Measurements from ENCODE around the gene SAFB. TPM values are rescaled to one million over a fixed set of nuclear protein-coding genes. Genes with fewer than 3 reads are reported as not detected.

The SAFB gene
- polyA plus RNA-seq, 3 donors, result 34.3 to 49.7 (median 46.9) TPM

DNA sequence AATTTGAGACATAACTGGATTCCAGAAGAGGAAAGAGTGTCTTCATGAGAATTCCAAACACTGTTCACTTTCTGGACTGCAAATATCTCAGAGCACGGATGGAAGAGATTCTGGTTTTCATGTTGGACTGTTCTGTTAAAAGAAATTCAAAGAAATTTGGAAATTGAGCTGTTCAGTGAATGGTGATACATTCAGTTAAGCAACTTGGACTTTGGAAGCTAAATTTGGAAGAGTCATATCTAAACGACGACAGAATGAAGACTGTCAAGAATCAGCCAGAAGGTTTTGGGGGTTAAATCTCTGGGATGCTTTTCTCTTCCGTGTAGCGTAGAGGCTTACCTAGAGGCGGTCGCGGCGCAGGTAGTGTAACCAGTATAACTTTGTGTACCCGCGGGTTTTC lies 25.6 kb downstream of the SAFB start:
- WGBS, 3 donors, result 90 to 94% (median 93%) methylated on average over 9 to 11 of the region's 11 CpGs
- no peak overlapping the region for H3K27ac ChIP-seq (ENCODE audit: low read depth, low read length)

DNA sequence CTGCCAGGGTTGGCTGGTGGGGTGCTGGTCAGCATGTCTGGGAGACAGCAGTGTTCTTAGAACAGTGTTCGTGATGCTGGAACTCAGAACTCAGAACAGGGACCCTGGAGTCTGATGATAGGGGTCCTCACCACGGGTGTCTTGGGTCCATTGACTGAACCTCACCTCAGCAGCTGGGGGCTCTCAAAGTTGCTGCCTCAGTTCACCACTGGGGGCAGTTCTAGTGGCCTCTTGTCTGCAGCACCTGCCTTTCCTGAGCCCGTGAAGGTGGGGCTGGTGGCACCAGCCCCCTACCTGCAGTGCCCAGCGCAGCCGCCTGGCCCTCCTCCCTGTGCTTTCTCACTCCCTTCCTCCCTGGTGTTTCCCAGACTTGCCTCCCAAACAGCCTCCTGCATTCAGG lies 28.5 kb downstream of the SAFB start:
- 94 to 97% (median 95%) methylated on average over 5 of the region's 5 CpGs for WGBS, 3 donors
- H3K27ac ChIP-seq (ENCODE audit: low read depth, low read length), result no peak overlapping the region

DNA sequence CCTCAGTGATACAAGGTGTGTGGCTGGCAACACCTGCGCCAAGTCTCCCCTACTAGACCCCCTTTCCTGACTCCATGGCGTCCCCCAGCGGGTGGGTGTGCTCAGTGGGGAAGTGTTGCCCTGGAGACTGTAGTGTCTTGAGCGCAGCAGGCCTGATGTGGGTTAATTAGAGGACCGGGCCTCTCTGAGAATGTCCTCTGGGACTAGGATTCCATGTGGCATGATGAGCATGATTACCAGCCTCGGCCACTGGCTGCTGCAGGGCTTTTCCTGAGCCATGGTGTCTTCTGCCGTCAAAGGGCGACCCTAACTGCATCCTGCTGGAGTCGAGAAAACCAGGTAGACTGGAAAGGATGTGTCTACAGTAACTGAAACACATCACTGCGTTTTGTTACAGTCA lies 29.4 kb downstream of the SAFB start:
- H3K27ac ChIP-seq (ENCODE audit: low read depth, low read length), result no peak overlapping the region
- 87 to 91% (median 90%) methylated on average over 10 of the region's 10 CpGs for WGBS, 3 donors

DNA sequence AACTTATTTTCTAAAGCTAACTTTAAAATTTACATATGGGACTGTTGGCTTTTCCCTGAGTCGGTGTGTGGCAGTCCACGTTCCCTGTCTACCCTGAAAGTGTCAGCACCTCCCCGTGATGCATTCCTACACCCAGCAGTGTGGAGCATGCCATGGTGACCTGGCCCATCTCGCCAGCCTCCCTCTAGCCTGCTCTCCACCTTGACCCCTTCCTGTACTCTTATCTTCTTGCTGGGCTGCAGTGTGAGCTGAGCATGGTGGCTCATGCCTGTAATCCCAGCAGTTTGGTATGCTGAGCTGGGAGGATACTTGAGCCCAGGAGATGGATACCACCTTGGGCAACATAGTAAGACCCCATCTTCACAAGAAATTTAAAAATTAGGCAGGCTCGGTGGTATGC lies 32.0 kb downstream of the SAFB start:
- WGBS, 3 donors, result 82 to 96% (median 94%) methylated on average over 5 of the region's 5 CpGs
- H3K27ac ChIP-seq (ENCODE audit: low read depth, low read length), result no peak overlapping the region

DNA sequence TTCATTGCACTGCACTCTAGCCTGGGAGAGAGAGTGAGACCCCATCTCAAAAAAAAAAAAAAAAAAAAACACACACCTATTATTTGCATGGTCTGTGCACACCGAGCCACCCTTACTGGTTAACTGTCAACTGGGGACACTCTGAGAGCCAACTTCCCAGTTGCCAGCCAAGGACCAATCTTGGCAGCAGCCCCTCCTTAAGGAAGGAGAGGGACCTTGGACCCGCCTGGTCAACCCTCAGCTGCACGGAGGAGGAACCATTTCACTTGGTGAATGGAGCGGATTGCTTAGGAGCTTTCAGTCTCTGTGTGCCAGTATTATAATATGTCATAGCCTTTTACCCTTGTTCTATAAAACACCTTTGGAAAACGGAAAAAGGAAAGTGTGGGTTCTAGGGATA lies 32.5 kb downstream of the SAFB start:
- no peak overlapping the region for H3K27ac ChIP-seq (ENCODE audit: low read depth, low read length)
- WGBS, 3 donors, result 46 to 81% (median 73%) methylated on average over 5 of the region's 5 CpGs

DNA sequence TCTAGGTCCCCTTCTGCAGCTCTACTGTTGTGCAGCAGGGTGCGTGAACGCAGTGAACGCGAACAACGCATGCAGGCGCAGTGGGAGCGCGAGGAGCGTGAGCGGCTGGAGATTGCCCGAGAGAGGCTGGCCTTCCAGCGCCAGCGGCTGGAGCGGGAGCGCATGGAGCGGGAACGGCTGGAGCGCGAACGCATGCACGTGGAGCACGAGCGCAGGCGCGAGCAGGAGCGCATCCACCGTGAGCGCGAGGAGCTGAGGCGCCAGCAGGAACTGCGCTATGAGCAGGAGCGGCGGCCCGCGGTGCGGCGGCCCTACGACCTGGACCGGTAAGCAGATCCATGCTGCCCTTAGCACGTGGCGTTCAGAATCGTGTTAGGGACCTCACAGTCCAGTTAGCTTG lies 38.6 kb downstream of the SAFB start:
- no peak overlapping the region for H3K27ac ChIP-seq (ENCODE audit: low read depth, low read length)

DNA sequence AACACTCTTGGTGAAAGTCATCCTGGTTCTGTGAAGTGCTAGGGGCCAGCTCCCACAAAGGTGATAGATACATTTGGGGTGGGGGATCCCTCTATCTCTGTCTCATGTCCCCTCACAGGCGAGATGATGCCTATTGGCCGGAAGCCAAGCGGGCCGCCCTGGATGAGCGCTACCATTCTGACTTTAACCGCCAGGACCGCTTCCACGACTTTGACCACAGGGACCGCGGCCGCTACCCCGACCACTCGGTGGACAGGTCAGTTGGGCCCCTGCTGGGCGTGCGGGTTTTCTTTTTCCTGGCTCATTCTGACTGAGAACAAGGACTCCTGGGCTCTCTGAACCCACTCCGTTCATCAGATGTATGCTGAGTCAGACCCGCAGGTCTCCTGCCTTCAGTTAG lies 41.0 kb downstream of the SAFB start:
- 94 to 97% (median 94%) methylated on average over 15 to 17 of the region's 17 CpGs for WGBS, 3 donors
- H3K27ac ChIP-seq (ENCODE audit: low read depth, low read length), result no peak overlapping the region

More for the DNA sequence above, 38.6 kb downstream of the SAFB start:
- WGBS, 3 donors, result 97 to 99% (median 98%) methylated on average over 42 of the region's 42 CpGs

DNA sequence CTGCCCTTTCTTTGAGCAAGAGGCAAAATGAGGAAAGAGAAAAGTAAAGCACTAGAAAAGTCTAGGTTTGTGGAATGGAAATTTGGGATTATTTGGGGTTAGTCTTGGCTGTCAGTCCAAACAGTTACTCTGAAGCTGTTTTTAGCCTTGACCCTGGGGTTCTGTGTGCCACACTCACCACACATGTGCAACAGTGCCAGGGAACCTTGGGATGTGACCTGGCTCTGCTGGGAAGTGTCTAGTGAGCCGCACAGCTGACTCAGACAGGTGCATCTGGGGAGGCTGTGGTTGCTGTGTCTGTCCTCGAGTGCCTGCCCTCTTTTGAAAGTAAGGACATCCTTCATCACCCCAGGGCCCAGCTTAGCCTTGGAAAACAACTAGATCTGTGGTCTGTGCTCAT lies 41.6 kb downstream of the SAFB start:
- no peak overlapping the region for H3K27ac ChIP-seq (ENCODE audit: low read depth, low read length)
- 89 to 95% (median 92%) methylated on average over 2 of the region's 2 CpGs for WGBS, 3 donors

DNA sequence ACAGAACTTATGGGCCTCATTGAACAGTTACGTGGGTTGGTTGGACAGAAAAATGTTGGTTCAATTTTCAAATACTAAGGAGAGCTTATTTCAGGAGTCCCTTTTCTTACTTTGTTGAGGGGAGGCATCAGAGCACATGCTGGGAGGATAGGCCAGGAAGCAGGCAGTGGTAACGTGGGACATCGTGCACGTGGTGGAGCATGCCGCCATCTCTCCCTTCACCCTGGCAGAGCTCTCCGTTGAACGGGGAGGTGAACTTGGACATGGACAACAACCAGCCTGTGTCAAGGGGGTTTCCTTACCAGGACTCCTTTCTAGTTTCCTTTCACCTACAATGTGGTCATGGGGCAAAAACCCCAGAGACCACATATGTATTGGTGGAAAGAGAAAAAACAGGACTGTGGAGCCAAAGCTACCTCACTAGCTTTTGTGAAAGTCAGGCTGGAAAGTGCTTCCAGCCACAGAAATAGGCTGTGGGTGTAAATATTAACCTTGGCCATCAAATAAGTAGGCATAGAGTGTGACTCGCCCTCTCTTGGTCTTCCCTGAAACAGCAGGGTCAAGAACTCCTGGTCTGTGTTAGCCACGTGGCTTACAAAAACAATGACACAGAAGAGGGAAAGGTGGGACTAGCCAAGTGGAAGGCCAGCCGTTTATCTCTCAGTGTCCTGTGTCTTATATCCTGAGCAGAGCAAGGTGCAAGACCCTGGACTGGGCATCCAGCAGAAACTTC lies 43.1 kb downstream of the SAFB start:
- WGBS, 3 donors, result 66 to 82% (median 82%) methylated on average over 10 of the region's 10 CpGs
- no peak overlapping the region for H3K27ac ChIP-seq (ENCODE audit: low read depth, low read length)

DNA sequence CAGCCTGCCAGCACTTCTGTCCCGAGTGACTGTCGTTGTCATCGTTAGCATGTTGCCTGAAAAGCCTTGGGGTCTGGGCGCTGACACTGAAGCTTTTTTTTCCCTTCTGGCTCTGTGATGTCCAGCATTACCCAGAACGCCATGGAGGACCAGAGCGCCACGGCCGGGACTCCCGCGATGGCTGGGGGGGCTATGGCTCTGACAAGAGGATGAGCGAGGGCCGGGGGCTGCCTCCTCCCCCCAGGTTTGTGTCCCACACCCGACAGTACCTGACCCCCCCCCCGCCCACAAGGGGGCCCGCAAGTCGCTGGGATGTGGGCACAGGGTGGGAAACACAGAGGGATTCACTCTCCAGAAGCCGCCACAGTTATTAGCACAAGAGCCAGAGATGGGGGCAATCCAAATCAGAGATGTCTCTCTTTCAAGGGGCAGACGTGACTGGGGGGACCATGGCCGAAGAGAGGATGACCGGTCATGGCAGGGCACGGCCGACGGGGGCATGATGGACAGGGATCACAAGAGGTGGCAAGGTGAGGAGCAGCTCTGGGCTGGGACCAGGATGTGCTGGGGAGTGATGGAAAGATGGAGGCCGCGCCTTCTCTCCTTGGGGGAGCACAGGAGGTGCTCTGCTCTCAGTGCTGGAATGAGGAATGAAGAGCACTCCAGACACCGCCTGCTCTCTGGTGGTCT lies 44.2 kb downstream of the SAFB start:
- H3K27ac ChIP-seq (ENCODE audit: low read depth, low read length), result no peak overlapping the region

DNA sequence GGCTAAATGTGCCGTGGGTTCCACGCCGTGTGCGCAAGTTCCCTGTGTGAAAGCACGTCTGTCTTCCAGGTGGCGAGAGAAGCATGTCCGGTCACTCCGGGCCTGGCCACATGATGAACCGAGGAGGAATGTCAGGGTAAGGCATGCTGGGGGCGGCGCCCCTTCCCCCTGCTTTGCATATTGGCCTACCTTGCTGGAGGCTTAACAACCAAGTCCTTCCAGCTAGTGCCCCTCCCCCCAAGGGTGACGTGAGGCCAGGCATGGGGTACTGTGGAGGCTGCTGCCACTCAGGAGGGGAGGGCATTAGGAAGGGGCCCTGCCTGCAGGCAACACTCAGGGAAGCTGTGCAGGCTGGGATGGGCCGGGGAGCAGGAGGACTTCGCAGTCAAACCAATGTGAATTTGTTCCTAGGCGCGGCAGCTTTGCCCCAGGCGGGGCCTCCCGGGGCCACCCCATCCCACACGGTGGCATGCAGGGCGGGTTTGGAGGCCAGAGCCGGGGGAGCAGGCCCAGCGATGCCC lies 44.9 kb downstream of the SAFB start:
- H3K27ac ChIP-seq (ENCODE audit: low read depth, low read length), result no peak overlapping the region
- WGBS, 3 donors, result 85 to 90% (median 88%) methylated on average over 22 of the region's 22 CpGs

More for the DNA sequence above, 44.2 kb downstream of the SAFB start:
- 88 to 93% (median 90%) methylated on average over 26 of the region's 26 CpGs for WGBS, 3 donors

DNA sequence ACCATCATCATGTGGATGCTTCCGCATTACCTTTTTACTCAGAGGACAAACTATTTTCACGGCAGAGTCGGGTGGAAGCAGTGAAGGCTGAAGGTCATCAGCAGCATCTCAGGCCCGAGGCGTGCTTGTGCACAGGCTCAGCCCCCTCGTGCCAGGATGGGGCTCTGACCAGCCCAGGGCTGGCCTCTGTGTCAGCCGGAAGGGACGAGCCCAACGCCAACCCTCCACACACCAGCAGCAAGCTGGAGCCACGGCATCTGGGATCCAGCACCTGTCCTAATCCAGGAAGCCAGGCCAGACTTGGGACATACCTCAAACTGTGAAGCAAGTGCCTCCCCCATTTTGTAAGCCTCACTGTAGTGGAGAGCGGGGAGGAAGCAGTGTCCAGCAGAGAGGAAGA lies 46.3 kb downstream of the SAFB start:
- WGBS, 3 donors, result 68 to 86% (median 76%) methylated on average over 11 of the region's 11 CpGs
- no peak overlapping the region for H3K27ac ChIP-seq (ENCODE audit: low read depth, low read length)

DNA sequence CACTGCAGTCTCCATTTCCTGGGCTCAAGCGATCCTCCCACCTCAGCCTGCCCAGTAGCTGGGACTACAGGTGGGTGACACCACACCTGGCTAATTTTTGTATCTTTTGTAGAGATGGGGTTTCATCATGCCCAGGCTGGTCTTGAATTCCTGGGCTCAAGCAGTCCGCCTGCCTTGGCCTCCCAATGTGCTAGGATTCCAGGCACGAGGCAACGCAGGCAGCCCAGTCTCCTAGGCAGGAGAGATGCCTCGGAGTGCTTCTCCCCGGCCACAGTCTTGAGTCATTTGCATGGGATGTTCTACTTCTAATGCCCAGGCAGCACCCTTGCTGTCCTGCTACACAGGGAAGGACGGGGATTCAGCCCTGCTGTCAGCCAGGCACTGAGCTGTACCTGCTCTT lies 48.7 kb downstream of the SAFB start:
- H3K27ac ChIP-seq (ENCODE audit: low read depth, low read length), result no peak overlapping the region
- 94 to 97% (median 95%) methylated on average over 7 of the region's 7 CpGs for WGBS, 3 donors

DNA sequence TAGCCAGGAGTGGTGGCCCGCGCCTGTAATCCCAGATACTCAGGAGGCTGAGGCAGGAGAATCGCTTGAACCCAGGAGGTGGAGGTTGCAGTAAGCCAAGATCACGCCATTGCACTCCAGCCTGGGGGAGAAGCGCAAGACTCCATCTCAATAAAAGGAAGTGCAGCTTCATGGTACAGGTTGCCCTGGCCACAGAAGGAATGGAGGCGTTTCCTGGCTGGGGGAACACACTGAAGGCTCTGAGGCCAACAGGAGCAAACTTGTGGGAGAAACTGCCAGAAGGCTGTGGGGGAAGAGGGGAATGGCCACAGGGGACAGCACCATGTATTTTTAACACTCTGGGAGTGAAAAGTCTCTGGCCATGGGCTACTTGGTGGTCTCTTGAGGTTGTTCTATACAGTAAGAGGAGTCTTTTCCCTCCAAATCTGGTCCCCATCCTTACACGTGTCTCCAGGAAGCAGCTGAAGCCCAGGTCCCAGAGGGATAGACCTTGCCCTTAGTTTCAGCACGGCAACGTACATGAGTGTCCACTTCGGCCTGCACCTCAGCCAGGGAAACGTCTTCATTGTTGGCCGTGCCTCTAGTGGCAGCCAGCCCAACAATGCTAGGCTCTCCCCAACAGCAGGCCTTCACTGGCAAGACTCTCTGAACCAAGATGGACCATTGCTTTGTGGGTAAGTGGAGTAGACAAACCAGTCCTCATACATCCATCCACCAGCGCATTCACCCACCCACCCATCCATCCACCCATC lies 50.0 kb downstream of the SAFB start:
- 87 to 88% (median 87%) methylated on average over 13 of the region's 13 CpGs for WGBS, 3 donors
- no peak overlapping the region for H3K27ac ChIP-seq (ENCODE audit: low read depth, low read length)

DNA sequence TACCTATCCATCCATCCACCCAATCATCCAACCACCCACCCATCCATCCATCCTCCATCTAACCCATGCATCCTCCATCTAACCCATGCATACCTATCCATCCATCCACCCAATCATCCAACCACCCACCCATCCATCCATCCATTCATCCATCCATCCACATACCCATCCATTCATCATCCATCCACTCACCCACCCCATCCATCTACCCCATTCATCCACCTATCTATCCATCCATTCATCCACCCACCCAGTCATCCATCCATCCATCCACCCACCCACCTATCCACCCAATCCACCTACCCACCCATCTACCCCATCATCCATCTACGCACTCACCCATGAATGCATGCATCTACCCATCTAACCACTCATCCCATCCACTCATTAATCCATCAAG lies 50.9 kb downstream of the SAFB start:
- no peak overlapping the region for H3K27ac ChIP-seq (ENCODE audit: low read depth, low read length)
- 93 to 98% (median 95%) methylated on average over 1 of the region's 1 CpG for WGBS, 3 donors

DNA sequence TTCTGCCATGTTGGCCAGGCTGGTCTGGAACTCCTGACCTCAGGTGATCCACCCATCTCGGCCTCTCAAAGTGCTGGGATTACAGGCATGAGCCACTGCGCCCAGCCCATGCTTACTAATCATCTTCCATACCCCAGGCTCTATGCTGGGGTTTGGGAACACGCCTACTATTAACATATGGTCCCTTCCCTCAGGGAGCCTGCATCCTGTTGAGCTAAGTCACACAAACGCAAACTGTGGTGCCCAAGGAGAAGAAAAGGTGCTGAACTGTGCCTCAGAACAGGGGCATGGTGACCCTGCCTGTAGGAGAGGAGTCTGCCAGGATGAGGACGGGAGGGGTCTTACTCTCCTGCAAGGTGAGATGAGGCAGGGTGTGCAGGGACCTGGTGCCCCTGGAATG lies 51.8 kb downstream of the SAFB start:
- H3K27ac ChIP-seq (ENCODE audit: low read depth, low read length), result no peak overlapping the region
- WGBS, 3 donors, result 79 to 88% (median 86%) methylated on average over 5 of the region's 5 CpGs

DNA sequence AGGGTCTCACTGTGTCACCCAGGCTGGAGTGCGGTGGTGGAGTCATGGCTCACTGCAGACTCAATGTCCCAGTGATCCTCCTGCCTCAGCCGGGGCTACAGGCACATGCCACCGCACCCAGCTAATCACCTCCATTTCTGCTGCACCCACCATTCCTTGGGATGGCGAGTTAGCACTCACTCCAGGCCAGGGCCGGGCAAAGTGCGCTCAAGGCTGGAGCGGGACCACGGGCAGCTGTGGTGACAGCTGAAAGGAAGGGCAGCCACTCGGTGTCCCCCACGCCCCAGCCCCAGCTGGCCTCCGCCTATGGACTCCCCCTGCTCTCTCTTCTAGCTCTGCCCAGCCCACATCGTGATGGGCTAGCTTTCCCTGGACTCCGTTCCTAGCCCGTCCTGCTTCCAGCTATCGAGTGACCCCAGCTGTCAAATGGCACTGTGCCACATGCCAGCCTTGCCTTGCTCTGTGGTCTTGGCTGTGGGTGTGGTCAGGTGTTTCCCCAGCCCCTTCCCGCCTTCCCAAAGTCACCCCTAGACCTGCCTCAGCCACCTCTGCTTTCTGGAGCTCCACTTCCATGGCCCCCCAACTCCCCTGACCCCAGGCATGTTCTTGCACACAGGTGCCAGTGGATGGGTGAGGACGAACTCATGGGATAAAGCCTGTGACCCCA lies 53.4 kb downstream of the SAFB start:
- WGBS, 3 donors, result 63 to 81% (median 80%) methylated on average over 17 of the region's 17 CpGs
- H3K27ac ChIP-seq (ENCODE audit: low read depth, low read length), result no peak overlapping the region

DNA sequence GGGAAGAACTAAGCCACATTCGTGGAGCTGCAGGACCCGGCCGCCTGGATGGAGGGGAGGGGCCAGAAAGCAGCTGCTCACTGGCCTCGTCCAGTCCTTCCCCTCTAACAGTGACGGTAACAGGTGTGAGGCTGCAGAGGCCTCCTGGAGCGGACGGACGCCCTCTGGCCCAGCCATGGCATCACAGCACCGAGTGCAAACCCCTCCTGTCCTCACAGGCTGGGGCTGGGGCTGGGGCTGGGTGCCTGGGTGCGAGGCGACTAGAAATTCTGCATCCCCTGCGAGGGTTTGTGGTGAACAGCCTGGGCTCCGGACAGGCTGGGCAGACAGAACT lies 53.9 kb downstream of the SAFB start:
- H3K27ac ChIP-seq (ENCODE audit: low read depth, low read length), result no peak overlapping the region
- WGBS, 3 donors, result 60 to 85% (median 77%) methylated on average over 13 of the region's 13 CpGs

DNA sequence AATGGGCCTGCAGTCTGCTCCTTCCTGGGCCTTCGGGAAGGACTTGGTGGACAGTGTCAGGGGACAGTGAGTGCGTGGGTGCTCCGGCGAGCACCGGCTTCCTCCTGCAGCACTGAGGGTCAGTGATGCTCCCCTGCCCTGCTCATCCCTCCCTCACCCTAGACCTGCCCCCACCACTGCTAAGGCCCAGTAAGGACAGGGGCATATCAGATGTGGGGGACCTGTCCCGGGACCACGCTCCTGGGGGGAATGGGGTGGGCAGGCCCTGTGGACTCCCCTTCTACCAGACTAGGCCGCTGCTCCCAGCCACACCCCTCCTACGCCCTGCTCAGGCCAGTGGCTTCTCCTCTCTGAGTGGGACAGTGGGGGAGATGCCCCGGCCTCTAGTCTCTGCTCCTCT lies 54.3 kb downstream of the SAFB start:
- H3K27ac ChIP-seq (ENCODE audit: low read depth, low read length), result no peak overlapping the region
- 90 to 95% (median 93%) methylated on average over 10 of the region's 10 CpGs for WGBS, 3 donors
